GM18873 (cell line): Measurements from ENCODE around the gene JAKMIP1.
"Not testable (repeated sequence)": the region's sequence is repeated elsewhere in the genome, so short reads cannot be mapped to it uniquely, and the experiment has no call there.

Experiments
- ATAC-seq: cut with Tn5 transposase; IDR thresholded peaks from one replicate; pipeline ENCODE4 v1.9.1; 2021; ENCODE audit warnings: mild to moderate bottlenecking, moderate library complexity, moderate number of reproducible peaks; ENCODE audit not compliant: unreplicated experiment, low FRiP score

The JAKMIP1 gene

GRCh38 chr4:6001680-6002491 is 198.5 kb downstream of the JAKMIP1 start:
- no peak for ATAC-seq

DNA sequence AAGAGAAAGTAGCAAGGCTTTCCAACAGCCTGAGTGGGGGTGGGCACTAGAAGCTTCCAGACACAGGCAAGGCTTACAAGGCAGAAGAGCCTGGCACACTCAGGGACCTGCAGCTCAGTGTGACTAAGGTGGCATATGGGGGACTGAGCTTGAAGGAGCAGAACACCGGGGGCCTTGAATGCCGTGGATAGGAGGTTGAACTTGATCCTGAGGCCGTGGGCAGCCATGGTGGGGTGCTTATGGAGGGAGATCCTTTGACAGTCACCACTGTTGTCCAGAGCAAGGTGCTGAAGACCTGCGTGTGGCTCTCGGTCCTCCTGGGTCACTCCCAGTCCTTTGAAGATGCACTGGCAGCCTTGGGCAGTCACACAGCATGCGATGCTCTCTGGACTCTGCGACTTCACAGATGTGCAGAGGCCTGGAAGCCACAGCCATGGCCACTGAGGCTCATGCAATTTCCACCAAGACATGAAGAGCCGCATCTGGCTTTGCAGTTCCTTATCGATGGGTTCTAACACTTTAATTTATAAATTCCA is 200.5 kb downstream of the JAKMIP1 start:
- no peak for ATAC-seq

GRCh38 chr4:5999356-5999755 is 201.0 kb downstream of the JAKMIP1 start:
- no peak for ATAC-seq

GRCh38 chr4:5998333-5998936 is 201.9 kb downstream of the JAKMIP1 start:
- peak; percentile 52 for ATAC-seq

GRCh38 chr4:5996641-5997040 is 203.7 kb downstream of the JAKMIP1 start:
- no peak for ATAC-seq

GRCh38 chr4:5995901-5996623 is 204.3 kb downstream of the JAKMIP1 start:
- ATAC-seq, result no peak

DNA sequence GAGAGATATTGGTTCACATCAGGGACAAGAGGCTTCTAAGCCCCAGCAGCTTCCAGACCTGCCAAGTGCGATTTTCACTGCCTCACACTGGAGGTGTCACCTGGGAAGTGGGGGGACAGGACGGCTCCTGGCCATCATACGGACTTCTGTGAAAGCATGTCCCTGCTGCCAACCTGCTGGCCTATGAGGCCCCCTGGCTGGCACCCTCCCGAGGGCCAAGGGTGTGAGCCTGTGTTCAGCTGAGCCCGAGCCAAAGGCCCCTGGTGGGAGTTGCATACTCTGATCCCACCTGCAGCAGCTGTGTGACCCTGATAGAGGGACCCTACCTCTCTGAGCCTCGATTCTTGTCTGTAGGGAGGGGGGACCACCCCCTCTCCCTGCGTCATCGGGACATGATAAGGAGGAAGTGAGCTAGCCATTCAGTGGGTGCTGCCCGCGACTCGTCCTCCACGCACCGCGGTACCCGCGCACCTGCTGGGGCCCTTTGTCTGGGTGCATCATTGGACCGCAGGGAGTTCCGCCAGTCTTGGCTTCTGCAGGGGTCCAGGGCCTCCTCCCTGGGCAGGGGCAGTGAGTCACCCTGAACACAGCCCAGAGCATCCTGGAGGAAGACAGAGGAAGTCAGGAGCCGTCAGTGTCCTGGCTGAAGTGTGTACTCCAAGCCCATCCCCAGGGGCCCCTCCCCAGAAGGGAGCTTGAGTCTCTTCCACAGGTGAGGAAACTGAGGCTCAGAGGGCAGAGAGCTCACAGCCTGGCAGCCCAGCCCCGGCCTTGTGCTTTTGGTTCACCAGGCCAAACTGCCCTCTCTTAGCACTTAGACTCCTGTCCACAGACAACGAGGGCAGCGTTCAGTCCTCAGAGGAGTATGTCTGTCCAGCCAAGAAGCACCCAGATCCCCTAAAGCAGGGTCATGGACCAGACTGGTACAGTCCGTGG is 206.2 kb downstream of the JAKMIP1 start:
- ATAC-seq, result no peak

GRCh38 chr4:5993346-5993745 is 207.0 kb downstream of the JAKMIP1 start:
- not testable (repeated sequence) for ATAC-seq

DNA sequence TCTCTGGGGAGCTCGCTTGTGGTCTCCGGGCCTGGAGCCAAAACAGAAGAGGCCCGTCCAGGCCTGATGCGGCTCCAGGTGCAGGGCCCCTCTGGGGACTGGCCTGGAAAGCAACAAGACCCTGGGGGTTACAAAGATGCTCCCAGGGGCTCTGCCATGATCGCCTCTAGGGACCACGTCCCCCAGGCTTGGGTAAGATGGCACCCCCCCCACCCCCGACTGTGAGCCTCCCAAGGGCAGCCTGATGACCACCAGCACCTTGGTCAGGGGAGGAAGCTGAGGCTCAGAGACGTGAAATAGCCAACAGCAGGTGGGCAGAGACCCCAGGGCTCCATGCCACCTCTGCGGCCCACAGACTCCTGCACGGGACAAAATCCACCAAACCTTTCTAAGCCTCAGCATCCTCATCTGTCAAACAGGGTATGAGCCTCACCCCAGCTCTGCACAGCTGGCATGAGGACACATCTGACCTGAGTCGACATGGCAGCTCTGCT is 207.5 kb downstream of the JAKMIP1 start:
- no peak for ATAC-seq

DNA sequence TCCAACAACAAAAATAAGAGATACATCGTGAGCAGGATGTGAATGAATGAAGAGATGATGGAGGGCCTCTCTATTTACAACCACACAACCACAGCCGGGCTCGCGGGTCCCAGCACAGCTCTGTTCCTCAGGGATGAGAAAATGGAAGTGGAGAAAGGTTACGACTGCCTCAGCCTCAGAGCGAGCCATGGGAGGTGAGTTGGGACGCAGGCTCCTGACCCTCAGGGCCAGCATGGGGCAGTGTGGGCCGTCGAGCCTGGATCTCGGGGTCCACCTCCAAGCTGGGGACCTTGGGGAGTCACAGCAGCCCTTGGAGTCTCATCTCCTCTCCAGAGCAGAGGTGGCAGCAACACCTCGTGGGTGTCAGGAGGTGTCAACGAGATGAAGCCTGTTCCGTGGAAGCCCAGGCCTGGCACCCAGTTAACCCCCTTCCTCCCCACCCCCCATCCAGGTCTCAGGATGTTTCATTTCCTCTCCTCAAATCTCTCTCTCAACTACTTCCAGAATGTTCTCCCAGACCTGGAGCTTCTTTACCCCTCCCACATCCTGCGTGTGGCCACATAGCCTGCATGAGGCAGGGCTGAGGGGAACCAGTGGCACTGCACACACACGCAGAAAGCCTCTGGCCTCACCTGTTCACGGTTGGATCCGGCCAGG is 208.1 kb downstream of the JAKMIP1 start:
- no peak for ATAC-seq

- no peak for ATAC-seq
Measured at GRCh38 chr4:5991405-5991804, 208.9 kb downstream of the JAKMIP1 start.

- ATAC-seq, result no peak
Measured at GRCh38 chr4:5990446-5991160, 209.7 kb downstream of the JAKMIP1 start.

DNA sequence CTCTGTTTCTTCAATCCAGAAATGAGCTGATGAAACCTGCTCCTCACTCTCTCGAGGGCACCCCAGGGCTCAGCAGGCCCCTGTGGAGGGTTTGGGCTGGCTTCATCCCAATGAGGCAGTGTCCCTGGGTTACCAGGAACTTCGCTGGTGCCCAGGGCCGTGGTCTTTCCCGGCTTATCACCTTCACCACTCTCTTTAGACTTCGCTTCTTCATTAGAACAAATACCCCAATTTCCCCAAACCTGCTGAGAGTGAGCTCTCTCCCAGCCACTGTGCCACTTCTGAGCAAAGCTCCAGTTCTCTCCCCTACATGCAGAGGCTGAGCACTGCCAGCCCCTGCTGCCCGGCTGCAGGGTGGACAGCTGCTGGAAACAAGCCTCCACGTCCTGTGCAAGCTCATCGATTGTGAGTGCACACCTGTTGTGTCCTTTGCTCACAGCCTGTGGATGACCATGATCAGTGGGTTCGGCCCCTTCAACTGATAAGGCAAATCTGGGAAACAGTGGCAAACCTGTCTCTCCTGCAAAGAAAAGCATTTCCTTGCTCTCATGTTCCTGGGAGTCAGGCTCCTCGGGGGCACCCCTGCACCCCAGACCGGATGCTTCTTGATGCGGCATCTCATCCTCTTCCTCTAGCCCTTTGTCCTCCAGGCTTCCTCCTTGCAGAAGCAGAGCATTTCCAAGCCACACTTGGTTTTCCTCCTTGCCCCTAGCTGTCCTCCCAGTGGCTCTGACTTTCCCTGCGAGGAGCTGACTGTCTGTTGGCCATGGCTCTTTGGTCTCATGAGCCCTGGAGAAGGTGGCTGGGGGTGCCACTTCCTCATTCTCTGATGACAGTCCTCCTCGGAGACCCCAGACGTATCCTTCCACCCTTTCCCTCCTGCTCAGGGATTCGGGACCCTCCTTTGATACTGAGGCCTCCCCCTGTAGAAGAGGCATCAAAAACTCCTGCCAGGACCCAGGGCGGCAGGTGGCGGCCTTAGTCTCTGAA is 210.8 kb downstream of the JAKMIP1 start:
- ATAC-seq, result no peak

DNA sequence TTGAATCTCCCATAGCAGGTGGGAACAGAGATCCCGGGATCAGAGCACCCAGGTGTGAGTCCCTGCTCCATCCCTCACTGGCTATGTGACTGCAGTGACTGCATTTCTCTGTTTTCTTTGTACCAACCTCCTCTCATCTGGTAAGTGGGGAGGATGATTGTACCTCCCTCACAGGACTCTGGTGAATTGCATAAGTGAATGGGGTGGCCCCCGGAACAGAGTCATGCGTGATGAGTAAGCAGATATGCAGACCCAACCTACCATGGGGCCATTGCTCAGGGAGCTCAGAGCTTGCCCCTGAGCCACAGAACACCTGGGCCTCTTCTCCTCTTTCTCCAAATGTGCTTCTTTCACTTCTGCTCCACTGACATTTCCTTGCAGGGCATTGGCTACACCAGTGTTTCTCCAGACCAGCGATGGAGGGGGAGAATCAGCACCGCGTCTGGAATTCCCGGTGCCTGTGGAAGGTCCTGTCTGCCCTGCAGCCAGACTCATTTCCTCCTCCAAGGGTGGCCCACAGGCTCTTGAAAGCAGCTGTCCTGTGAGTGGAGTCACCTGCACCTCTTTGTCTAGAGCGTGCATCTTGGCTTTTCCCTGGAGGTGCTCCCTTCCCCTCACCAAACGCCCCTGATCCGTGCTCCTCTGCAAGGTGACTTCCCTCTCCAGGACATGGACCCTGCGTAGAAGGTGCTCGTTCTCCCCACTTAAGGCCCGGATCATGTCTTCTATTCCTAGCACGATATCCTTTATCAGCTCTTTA is 212.1 kb downstream of the JAKMIP1 start:
- no peak for ATAC-seq

DNA sequence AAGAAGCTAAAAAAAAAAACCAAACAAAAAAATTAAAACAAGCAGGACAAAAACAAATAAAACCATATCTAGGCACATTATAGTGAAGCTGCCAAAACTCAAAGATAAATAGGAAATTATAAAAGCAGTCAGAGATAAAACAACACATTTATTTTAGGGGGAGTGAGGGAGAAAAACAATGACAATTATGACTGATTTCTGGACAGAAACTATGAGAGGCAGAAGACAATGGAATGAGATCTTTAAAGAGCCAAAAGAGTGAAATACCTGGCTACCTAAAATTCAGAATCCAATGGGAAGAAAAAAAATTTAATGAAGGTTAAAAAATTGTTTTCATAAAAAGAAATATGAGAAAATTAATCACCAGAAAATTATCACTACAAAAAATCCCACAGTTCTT is 215.5 kb downstream of the JAKMIP1 start:
- no peak for ATAC-seq

DNA sequence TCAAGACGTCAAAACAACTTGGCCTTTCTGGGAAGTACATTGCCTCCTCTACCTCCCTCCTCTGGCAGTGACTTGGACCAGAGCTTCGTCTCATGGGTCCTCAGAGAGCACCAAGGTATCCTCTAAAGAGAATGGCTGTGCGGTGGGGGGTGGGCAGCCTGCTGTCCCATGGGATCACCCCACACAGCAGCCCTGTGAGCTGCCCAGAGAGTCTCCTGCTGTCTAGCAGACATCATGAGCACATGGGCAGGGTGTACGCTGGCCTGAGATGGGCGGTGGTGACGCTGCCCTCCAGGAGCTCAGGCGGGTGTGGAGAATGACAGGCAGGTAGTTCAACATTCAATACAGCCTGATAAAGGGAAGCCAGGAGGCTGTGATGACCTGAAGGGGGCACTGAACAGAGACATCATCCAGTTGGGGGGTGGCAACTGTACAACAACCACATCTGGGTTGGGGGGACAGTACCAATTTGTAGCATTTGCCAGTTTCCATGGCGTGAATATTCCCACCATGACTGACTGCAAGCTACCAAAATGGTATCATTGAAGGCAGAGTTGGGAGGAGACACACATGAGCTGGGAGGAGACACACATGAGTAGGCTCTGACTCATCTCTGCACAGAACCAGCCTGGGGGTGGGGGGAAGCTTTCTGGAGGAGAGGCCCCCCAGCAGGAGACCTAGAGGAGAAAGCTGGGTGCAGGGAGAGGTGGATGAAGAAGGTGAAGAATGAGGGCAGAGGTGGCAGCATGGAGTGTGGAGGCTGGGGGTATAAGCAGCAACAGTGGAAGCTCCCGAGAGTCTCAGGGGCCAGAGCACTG is 218.0 kb downstream of the JAKMIP1 start:
- no peak for ATAC-seq
